Psoas muscle (tissue), 8 donors: ENCODE results near the gene MEIS2. TPM values are rescaled to one million over a fixed set of nuclear protein-coding genes. Genes with fewer than 3 reads are reported as not detected.

Source experiments
- ATAC-seq, 4 donors: fragments of 200-7000 bp; cut with Tn5 transposase; one replicate each; pipeline ENCODE4 v1.9.1; 2020; ENCODE audit warnings: moderate library complexity in 3 of 4, mild to moderate bottlenecking in 2 of 4
- DNase-seq, 2 donors: peaks; one replicate each; pipeline ENCODE4 v3.0.0-alpha.2; 2020
- H3K27ac ChIP-seq: fragments of 200-600 bp; one replicate; pipeline ENCODE4 v1.8.0; 2022
- H3K27me3 ChIP-seq, 3 donors: fragments of 200-600 bp in 1 of 3; one replicate each; pipeline versions ENCODE4 v1.6.1 to v1.8.0; 2013 to 2022; ENCODE audit warnings: low read length in 2 of 3, mild to moderate bottlenecking in 2 of 3, moderate library complexity in 1 of 3; ENCODE audit not compliant: insufficient read depth in 3 of 3
- H3K36me3 ChIP-seq, 2 donors: fragments of 200-600 bp in 1 of 2; one replicate each; pipeline versions ENCODE4 v1.6.1 to v1.8.0; 2013 to 2022; ENCODE audit warnings: low read depth in 1 of 2, mild to moderate bottlenecking in 1 of 2, moderate library complexity in 1 of 2; ENCODE audit not compliant: insufficient read depth in 1 of 2
- H3K4me1 ChIP-seq: fragments of 200-600 bp; one replicate; pipeline ENCODE4 v1.8.0; 2022
- H3K4me3 ChIP-seq: fragments of 200-600 bp; one replicate; pipeline ENCODE4 v1.8.0; 2022; ENCODE audit warnings: mild to moderate bottlenecking
- H3K9me3 ChIP-seq: fragments of 200-600 bp; one replicate; pipeline ENCODE4 v1.8.0; 2022
- WGBS, 3 donors: extraction: QIAGEN DNeasy Blood & Tissue Kit; methylation state at CpG; one replicate each; pipeline versions ENCODE4 v1.1.6 to v1.1.7; 2013; 5-methylcytosine and 5-hydroxymethylcytosine counted together
- intact Hi-C, 2 donors: fragments of 100-400 bp; cut with DNase I; formaldehyde crosslinking; loops; one replicate each; pipeline versions ENCODE4 v1.11.0 to v1.14.2; 2022
- polyA plus RNA-seq, 3 donors: library from polyadenylated mRNA; stranded (reverse); fragments of 200-250 nt; gene quantifications; one replicate each; pipeline ENCODE4 v1.2.3, GENCODE V29; 2013
- total RNA-seq, 4 donors: library from RNA; stranded (reverse); fragmentation: NEBNext Ultra II Directional in 2 of 4; extraction: Animal tissue kit (Norgen Biotek cat#: 25700) in 2 of 4; gene quantifications; one replicate each; pipeline versions ENCODE4 v1.2.1 to v1.2.4, GENCODE V29; 2021 to 2023
- TF ChIP-seq, protein P1 (sequence below): fragments of 200-600 bp; IDR thresholded peaks from one replicate; pipeline ENCODE4 v1.8.0; 2022; ENCODE audit warnings: antibody characterized with exemption
- donor health status: healthy with polysubstance abuse.
- donor health status: DM: no; HTN: no; CAD: no; lungs with moderate emphysema.
- donor health status: Bipolar disorder and iron deficiency.
- donor health status: healthy.
- donor health status: DM: yes; HTN: yes; CAD: no.
- donor health status: DM: no; HTN: no; CAD: no.
- donor health status: DM: no; HTN: no; CAD: no.
- donor health status: DM: yes; HTN: yes; CAD: no.

The MEIS2 gene
- total and polyA plus RNA-seq, 7 donors: 0.42 to 24.3 (median 1.9) TPM

DNA sequence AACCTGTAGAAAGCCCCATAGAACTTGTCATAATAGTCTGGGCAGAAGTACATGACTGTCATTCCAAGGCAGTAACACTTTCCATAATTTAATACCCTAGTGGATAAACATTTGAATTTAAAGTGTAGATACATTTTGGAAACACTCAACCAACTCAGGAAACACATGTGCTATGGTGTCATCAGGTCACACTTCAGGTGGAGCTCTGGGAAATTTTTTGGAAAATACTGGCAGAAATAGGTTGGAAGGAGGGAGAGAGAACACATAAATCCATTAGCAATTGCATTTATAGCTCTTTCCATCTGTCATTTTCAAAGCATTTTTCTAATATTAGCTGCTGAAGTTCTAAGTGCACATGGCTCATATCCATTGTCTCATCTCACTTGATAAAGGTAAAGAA is 135.7 kb downstream of the MEIS2 start:
- Histone ChIP-seq H3K4me1 (no peaks in the 10 kb centered on the region), H3K9me3 (no peaks in the 10 kb centered on the region), H3K27ac (no peak overlapping the region), H3K27me3 (no peaks in the 10 kb centered on the region), H3K4me3 (no peak overlapping the region), H3K36me3 (no peaks in the 10 kb centered on the region)
- ATAC-seq (no peak), DNase-seq (no peak)
- TF ChIP-seq, protein P1, sequence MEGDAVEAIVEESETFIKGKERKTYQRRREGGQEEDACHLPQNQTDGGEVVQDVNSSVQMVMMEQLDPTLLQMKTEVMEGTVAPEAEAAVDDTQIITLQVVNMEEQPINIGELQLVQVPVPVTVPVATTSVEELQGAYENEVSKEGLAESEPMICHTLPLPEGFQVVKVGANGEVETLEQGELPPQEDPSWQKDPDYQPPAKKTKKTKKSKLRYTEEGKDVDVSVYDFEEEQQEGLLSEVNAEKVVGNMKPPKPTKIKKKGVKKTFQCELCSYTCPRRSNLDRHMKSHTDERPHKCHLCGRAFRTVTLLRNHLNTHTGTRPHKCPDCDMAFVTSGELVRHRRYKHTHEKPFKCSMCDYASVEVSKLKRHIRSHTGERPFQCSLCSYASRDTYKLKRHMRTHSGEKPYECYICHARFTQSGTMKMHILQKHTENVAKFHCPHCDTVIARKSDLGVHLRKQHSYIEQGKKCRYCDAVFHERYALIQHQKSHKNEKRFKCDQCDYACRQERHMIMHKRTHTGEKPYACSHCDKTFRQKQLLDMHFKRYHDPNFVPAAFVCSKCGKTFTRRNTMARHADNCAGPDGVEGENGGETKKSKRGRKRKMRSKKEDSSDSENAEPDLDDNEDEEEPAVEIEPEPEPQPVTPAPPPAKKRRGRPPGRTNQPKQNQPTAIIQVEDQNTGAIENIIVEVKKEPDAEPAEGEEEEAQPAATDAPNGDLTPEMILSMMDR: no peak
- intact Hi-C loops: no loop called here

DNA sequence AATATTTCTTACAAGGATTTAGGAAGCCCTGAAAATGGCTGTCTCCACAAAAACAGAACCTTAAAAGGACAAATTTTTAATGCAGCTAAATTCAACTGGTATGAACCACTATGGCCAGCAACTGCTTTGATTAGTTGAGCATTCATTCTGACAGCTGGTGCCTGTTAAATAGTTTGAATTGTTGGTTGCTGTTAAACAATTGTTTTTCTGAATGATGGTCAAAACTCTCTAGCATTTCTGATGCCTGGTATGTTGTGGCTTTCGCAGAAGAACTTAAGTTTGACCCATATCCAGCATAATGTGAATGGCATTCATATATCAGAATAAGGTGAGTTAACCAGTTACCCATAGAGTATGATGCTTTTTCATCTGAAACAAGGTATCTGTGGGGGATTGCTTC is 138.4 kb downstream of the MEIS2 start:
- DNase-seq (no peak), ATAC-seq (no peak)
- 74 to 81% (median 74%) methylated on average over 1 of the region's 1 CpG for WGBS, 3 donors
- no peaks in the 10 kb centered on the region for H3K4me1 ChIP-seq
- H3K27ac ChIP-seq: no peak overlapping the region
- TF ChIP-seq, protein P1: no peak
- no peaks in the 10 kb centered on the region for H3K36me3 ChIP-seq
- intact Hi-C loops: no loop called here
- H3K9me3 ChIP-seq: no peaks in the 10 kb centered on the region
- H3K4me3 ChIP-seq: no peak overlapping the region
- H3K27me3 ChIP-seq: no peaks in the 10 kb centered on the region

DNA sequence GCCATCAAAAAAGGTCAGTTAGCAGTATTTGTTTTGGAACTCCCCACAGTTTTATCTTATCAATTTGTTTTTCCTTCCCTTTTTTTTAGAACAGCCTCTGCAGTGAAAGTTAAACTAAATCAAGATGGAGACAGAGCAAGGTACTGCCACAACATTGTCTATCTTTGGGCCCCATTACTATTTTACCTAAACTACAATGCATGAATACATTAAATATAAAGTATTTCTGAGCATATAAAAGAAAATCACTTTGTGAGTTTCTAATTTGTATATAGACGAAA is 139.5 kb downstream of the MEIS2 start:
- no peak overlapping the region for H3K27ac ChIP-seq
- 86 to 90% (median 88%) methylated on average over 1 of the region's 1 CpG for whole genome bisulfite sequencing, 3 donors
- TF ChIP-seq, protein P1: no peak
- DNase-seq (no peak), ATAC-seq (no peak)
- H3K27me3 ChIP-seq: no peaks in the 10 kb centered on the region
- no peaks in the 10 kb centered on the region for H3K4me1 ChIP-seq
- intact Hi-C loops: no loop called here
- no peaks in the 10 kb centered on the region for H3K36me3 ChIP-seq
- no peak overlapping the region for H3K4me3 ChIP-seq
- no peaks in the 10 kb centered on the region for H3K9me3 ChIP-seq

DNA sequence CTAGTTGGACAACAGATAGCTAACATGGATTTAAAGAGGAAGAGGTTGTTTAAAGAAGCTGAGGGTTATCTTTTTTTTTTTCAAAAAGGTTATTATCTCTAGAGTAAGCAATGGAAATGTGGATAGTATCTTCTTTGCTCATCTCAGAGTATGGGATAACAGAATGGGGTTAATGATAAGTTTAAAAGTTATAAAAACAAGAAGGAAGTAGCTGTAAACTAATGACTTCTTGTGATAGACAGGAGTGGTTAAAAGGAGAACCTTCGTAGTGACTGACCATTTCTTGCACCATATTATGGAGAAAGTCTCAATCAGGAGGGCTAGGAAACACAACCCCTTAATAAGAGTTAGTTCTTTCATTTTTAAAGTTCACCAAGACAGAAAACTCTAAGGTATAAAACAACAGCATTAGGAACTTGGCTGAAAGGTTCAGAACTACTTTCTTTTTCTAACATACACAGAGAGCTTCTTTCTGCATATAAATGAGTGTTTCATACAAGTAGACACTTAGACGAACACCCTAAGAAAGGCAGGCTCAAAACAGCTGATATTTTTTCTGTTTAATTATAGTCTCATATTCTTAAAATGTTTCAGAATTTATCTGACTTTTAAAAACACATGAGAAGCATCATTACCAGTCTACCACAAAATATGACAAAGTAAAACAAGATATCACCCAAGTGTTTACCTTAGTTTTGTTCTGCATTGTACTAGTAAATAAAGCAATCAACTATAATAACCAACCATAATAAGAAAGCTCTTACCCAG is 140.0 kb downstream of the MEIS2 start:
- Histone ChIP-seq H3K36me3 (no peaks in the 10 kb centered on the region), H3K27ac (no peak overlapping the region), H3K9me3 (no peaks in the 10 kb centered on the region), H3K4me1 (no peaks in the 10 kb centered on the region), H3K27me3 (no peaks in the 10 kb centered on the region), H3K4me3 (no peak overlapping the region)
- WGBS, 3 donors: 61 to 70% (median 65%) methylated on average over 2 of the region's 2 CpGs
- TF ChIP-seq, protein P1: no peak
- intact Hi-C loops: no loop called here
- no peak for DNase-seq
- no peak for ATAC-seq

DNA sequence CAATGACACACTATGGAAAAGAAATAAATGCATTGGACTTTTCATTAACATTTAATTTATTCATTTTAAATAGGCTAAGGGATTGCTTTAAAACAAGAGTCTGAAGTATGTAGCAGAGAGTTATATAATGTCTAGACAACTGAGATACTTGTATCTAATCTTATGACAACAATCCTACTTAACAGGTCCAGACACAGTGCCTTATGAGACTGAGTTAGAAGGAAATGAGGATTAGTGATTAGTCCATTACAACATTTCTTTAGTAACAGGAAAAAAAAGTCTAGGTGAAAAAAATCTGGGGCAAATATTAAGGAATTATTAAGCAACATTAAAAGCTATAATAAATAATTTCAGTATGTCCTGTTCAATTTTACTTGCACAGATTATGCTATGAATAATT is 140.6 kb downstream of the MEIS2 start:
- Histone ChIP-seq H3K9me3 (no peaks in the 10 kb centered on the region), H3K4me1 (no peaks in the 10 kb centered on the region), H3K27ac (no peak overlapping the region), H3K27me3 (no peaks in the 10 kb centered on the region), H3K36me3 (no peaks in the 10 kb centered on the region), H3K4me3 (no peak overlapping the region)
- DNase-seq: no peak
- TF ChIP-seq, protein P1: no peak
- intact Hi-C loops: no loop called here
- ATAC-seq: no peak
